Skin of body (tissue), 2 donors: ENCODE measurements around the gene PITRM1. TPM values are rescaled to one million over a fixed set of nuclear protein-coding genes. Genes with fewer than 3 reads are reported as not detected.

Source experiments
- DNase-seq: peaks from one replicate; lab custom pipeline; 2025; lab: John Stamatoyannopoulos, UW
- total RNA-seq: library from RNA; depleted of rRNA; stranded (reverse); fragments of >200 nt; gene quantifications from one replicate; pipeline ENCODE4 v1.2.3, GENCODE V29; 2014

The PITRM1 gene
- total RNA-seq, 1 donor from 2014 or later, result 42.9 TPM

DNA sequence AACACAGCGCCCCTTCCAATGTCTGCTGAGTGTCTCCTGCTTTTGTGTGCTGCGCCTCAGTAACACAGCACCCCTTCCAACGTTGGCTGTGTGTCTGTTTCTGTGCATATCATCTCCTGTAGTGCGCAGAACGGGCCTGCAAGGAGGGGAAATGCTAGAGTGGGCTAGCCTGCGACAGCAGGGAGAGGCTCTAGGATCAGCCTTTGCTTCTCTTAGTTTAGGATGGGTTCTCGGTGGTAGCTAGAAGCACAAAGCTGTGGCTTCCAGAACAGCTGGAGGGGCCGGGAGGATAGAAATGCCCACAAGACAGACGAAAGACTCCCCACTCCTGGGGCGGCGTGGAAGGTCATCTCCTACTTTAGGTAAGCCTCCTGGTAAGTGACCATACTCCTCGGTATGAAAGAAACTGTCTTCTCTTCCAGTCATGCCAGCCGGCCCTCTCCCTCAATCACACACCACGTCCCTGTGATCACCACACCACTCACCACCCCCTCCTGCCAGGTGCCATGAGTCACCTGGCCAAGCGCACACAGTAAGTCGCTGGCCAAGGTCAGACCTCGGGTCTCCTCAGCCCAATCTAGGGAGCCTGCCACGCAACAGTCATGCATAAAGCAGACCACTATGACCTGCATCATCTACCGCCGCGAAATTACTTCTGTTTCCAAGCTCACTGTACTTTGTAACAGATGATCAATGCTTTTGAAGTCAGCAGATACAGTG is 4.8 kb downstream of the PITRM1 start:
- DNase-seq, result no peak

DNA sequence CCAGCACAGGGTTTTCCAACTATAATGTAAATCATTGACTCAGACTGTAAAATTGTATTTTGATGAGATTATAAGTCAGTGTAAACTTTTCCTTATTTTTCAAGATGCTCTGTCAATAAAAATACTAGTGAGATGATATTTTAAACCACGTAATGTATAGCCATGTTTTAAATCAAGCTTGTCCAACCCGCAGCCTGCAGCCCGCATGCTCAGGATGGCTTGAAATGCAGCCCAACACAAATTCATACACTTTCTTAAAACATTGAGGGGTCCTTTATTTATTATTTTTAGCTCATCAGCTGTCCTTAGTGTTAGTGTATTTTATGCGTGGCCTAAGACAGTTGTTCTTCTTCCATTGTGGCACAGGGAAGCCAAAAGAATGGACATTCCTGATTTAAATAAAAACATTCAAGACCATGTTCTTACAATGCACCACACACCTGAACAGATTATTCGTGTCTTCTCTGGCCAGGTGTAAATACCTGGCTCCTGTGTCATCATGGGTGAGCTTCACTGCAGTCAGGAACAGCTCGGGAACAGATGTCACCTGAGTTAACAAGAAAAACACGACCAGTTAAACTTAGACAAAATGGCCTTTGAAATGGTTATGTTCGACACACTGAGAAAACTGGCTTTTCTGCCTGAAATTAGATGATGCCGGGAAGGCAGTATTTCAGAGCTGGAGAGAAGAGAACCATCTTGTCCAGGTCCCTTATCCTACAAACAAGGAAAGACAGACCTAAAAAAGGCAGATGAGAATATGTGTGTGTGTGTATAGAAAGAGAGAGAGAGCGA is 5.9 kb downstream of the PITRM1 start:
- DNase-seq, result no peak

DNA sequence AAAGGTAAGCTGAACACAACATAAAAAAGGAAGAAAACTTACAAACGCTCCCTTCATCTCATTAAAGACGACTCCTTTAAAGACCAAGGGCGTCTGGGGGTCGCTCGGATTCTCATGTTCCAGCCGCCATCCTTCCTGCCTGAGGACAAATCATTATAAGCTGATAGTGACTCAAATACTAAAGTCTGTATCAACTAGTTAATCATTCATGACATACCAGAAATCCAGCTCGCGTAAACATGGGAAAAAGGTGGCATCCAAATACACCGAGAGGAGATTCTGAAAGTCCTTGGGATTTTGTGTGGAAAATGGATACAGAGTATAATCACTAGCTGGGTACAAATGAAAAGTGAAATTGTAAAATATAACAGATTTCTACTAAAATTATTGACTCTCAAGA is 7.4 kb downstream of the PITRM1 start:
- no peak for DNase-seq

DNA sequence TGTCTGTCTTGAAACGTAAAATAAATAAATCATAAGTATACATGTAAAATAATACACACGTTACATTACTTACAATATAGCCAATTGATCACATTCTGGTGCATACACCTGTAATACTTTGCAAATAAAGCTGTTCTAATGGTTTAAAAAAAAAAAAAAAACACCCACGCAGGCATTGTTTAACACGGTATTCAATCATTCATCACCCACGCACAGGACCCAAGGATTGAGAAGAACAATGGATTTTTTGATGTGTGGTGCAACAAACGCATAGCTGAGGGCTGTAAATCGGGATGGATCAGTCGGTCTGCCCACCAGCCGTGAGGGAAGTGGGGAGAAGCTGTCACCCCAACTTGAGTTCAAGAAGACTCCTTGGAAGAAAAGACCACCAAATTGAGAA is 8.7 kb downstream of the PITRM1 start:
- no peak for DNase-seq

DNA sequence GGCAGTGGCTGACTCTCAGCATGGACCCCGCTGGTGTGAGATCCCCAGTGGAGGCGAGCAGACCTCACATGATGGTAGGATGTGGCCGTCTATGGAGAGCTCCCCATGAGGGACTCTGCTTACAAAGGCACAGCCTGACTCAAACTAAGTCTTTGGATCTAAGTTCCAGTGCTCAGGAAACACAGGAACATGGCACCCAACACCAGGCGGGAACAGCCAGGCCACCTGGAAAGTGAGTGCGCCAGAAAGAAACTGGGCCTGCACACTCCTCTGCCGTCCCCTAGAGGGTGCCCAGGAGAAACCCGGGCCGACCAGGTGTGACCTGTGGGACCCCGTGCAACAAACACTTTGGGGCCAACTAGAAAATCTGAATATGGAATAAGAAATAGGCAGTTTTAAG is 10.0 kb downstream of the PITRM1 start:
- DNase-seq, result no peak

DNA sequence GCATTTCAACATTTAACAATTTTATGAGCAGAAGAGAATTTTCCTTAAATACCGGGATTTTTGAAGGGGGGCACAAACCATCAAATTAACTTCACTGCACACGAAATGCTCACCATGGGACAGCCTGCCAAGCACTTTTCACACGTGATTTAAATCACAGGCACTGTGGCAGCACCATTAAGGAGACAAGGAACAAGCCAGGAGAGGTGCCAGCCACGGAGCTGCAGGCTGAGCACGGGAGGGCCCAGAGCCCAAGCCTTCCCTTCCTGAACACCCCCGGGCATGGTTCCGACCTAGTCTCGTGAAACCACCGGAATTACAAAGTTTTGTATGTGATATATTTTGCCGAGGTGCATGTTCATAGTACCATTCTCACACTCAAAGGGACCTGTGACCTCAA is 13.4 kb downstream of the PITRM1 start:
- DNase-seq, result no peak

DNA sequence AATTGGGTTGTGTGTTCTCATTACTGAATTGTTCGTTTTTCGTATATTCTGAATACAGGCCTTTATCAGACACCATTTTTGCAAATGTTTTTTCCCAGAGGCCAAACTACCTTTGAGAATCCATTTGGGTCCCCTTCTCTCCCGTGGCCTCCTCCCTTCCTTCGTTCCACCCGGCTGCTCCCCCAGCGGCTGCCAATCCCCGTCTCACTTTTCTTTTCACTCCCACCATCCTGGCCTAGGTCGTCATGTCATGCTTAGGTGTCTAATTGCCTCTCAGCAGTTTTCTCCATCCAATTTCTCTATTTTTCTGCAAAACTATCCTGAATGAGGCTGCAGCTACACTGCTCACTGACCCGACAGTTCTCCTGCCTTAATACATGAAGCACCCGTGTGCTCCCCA is 17.9 kb downstream of the PITRM1 start:
- no peak for DNase-seq

DNA sequence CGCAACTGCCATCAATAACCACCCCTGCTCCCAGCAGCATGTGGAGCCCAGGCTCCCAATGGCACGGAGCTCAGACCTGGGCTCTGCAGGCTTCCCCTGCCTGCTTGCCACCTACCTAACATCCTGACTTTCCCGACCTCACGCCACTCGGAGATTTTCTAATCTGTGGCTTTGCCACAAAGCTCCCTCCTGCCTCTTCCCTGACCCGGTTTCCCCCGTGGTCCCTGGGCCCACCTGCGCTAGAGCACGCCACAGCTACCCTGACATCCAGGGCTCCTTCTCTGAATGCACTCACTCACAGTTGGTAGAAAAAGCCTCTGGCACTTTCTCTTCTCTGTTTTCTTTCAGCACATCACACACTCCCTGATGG is 20.0 kb downstream of the PITRM1 start:
- DNase-seq, result no peak

DNA sequence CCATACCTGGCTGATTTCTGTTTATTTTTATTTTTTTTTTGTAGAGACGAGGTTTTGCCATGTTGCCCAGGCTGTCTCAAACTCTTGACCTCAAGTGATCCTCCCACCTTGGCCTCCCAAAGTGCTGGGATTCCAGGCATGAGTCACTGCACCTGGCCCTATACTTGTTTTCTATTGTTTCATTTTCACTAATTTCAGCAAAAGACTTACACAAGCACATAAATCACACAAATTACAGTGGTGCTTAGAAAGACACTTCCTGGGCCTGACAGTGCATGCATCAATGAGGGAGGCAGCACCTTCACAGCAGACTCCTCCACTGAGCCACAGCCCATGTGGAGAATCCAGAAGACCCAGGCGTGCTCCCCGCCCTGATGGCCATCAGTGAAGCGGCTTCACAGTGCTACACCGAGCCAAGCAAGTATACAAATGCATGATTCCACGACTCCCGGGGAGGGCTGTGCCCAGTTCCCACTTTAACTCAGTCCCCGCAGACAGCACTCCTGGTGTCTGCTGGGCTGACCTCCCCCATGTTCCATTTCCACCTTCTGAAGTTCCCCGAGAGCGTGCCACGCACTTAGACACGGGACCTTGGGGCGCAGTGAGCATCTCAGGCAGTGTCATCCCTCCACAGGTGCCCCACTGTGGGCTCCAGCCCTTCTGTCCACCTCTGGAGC is 20.6 kb downstream of the PITRM1 start:
- DNase-seq, result no peak

DNA sequence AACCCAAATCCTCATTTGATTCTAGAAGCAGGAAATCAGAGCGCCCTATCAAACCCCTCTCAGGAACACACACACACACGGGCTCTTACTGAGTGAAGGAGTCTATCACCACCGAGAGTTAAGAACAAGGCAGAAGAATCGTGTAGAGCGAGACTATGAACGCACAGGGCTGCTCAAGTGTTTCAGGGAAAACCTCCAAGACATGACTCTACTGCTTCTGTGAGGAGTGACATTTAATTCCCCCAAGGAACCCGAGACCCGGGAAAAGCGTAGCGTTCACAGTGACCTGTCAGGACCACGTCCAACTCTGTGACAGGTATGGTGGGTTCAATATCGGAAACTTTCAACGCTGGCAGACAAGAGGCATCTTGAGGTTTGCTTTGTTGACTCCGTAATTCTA is 21.6 kb downstream of the PITRM1 start:
- DNase-seq, result no peak

DNA sequence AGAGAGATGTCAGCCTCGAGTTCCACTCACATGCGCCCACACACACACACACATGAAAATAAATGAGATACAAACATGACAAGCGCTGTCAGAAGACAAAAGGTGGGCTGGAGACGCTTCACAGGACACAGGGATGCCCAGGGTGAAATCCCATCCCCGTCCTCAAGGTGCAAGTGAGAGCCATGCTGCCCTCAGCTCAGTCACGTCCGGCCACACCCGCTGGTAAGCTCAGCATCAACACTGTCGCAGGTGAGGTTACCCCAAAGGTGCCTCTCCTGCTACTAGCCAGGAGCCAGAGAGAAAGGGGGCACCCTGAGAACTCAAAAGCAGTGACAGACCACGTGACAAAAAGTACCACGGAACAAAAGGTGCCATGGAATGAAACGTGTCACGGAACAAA is 22.2 kb downstream of the PITRM1 start:
- no peak for DNase-seq

DNA sequence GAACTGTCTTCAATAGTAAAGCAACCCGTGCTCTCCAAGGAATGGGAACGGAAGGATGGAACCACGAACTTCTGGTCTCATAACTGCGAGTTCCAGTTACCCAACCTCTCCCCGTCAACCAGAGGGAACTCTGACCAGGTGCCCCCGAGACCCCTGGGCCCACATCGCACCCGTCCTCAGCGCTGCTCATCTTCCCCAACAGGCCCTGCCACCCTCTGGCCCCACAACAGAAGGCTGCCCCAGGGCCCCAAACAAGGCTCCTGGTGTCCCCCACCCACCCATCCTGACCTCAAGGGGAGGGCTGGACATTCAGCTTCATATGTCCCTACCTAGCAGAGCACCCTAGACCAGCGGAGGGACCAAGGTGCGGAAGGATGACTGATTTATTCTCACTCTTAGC is 22.7 kb downstream of the PITRM1 start:
- no peak for DNase-seq

DNA sequence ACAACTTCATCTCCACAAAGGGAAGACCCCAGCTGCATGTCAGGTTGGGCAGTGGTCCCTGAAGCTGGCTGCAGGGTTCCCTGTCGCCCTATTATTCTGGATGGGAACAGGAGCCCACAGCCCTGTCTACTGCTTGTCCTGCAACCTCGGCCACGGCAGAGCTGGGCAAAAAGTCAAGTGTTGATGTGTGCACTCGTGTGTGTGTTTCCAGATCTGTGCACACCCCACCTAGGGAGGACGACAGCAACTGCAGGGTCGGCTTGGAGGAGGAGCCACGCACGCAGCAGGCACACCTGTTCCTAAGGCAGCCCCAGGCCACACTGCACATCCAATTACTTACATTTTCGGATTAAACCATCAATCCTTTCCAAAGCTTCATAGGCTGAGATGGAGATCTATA is 23.6 kb downstream of the PITRM1 start:
- DNase-seq, result no peak

DNA sequence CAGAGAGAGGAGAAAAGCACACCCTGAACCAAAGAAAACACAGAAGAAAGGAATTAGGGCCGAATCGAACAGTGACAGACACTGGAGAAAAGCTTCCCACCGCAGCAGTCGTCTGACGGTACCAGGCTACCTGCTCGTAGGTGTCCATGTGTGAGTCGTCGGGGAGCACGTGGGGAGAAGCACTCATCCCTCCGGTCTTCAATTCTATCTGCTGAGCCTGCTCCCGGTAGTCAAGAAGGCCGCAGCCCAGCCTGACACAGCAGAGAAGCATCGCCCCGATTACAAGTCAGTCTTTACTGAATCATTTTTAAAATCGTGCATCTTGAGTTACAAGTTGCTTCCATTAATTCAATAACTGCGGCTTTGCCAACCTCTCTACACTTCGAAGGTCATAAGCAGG is 24.5 kb downstream of the PITRM1 start:
- no peak for DNase-seq

DNA sequence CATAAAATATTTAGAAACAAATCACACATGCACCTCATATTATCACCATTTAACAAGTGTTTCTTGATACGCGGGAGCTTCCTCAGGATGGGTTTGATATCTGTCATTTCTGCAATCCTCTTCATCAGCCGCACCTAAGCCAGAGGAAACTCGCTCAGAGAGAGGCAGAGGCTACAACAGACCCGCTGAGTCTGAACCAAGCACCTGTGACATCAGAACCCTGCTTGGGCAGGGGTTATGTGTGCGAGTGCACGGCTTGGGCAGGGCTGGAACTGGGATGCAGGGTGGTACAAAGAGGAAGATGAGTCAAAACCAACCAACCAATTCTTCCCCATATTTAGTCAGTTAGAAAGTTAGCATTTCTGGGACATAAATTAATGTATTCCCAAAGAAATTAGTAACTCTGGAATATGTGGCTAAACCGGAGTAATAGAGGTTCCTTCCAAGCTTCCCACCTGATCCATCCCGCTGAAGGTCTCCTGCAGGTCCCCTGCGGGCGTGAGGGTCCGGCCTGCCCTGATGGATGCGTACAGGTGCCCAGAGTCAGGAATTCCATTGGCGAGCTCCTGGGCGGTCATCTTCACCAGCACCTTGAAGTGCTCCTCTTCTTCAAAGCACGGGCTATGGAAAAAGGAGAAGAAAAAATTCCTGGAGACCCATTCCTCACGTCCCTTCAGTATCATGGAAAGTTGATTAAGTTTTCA is 25.3 kb downstream of the PITRM1 start:
- DNase-seq, result no peak

DNA sequence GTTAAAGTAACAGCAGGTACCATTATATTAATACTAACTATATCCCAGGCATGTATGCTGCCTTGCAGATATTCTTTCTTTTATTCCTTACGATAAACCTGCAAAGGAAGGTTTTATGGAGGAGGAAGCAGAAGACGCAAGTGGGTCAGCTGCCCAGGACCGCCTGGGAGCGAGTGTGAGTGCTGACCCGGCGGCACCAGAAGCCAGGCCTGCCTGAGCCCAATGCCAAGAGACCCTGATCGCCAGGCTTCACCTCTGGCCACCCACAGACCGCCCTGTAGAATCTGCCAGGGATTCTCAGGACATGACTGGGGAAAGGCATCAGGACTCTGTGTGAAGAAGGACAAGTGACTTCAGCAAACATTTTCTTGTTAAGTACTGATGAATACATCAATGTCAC is 26.3 kb downstream of the PITRM1 start:
- DNase-seq, result no peak

DNA sequence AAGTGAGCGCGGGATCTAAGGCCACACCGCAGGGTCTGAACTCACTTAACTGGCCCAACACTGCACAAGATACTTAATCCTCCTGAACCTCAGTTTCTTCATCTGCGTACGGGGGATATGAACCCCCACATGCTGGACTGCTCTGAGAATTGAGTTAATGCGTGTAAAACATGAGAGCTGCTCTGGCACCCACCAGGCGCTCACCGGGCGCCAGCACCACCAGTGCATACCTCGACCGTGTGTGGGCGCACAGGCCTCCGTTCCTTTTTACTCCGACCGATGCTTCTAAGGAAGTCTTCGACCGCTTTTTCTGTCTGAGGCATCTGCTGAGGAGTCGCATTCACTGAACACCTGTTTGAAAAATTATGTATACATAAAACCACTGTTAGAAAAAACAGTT is 27.2 kb downstream of the PITRM1 start:
- no peak for DNase-seq

DNA sequence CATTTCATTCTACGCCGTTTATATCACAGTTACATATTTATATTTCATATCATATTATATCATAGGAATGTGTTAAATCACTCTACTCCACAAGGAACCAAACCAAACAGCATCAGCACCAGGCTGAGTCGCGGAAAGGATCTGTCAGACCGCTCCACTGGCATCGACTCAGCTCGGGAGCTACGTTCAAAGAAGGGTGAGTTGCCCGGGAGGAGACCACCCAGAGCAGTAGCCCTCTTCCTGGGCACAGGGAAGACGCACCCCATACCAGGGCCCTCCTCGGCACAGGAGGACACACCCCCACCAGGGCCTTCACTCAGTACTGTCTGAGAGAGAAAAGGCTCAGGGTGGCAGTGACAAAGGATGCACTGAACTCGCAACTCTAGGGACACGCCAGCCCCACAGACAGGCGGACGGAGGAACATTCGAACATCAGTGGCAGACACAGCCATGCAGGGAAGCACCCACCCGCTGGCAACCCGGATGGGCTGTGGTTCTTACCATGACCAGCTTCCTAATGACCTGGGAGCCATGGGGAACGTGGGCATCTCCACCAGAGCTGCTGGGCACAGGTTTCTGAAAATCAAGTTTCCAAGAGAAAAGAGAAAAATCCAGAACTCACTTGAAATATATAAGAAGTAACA is 28.7 kb downstream of the PITRM1 start:
- DNase-seq, result no peak

DNA sequence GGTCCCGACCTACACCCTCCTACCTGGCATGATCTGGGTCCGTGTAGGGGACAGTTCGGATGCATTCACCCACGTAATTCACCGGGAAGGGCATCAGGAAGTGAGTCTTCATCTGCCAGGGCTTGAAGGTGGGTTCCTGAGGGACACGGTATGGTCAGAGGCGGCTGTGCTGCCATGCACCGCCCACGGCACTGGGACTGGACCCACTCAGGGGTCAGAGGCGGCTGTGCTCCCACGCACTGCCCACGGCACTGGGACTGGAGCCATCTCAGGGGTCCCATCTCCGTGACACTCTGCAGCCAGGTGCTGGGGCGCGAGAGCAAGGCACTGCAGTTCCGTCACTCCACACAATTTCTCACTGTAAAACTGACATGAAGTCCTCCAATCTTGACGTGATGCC is 29.2 kb downstream of the PITRM1 start:
- DNase-seq, result no peak

DNA sequence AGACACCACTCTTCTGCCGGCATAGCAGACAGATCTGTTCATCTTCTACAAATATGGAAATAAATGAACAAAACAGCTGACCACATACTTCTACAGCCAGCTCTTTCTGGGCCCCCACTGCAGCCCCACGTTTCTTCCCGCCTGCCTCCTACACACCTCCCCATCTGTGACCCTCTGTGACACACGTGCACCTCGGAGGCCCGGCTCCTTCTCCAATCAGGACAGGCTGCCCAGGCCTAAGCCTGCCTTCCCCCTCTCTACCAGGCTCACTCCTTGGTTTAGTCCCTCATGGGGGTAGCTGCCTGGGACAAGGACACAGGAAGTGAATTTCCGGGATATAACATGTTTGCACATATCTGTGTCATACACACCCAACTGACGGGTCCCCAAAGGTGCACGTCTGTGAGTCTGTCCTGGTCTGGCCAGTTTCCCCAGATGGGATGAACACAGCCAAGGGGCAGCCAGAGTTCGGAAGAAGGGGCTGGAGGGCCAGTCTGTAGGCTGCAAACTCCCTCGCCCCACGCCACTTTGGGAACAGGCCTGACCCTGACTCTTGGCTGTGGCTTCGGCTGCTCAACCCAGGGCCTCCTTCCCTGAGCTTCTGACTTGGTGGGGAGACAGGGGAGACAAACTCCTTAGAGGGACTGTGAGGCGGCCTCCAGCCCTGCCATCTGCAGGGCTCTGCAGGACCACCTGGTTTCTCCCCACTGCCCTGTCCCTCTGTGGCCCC is 30.3 kb downstream of the PITRM1 start:
- DNase-seq, result no peak
